ENCODE measurements around the gene YKT6.

DNA sequence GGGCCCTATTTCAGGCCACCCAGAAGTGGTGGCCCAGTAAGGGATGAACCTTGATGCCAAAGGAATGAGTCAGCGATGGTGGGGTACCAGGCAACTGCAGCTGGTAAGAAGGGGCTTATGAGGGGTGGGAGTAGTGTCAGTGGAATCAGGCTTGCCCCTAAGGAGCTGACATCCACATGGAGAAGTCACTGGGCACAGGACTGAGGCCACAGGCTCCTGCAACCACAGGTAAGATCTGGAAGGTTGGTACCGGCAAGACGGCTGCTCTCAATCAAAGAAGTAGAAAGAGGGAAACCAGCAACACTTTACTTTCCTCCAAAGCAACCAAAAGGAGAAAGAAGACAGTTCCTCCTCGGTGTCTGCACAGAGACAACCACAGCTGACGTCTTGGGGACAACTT, 14.0 kb upstream of the YKT6 start:
- TF ChIP-seq POLR2A (IDR thresholded peaks at IDR 0.05; ENCODE audit: low read length) (no peak), GATA1 (IDR thresholded peaks at IDR 0.05; ENCODE audit: low read depth, low read length) (no peak)
